Tibial nerve (tissue), 4 donors: ENCODE results near the gene ENOX1. TPM values are rescaled to one million over a fixed set of nuclear protein-coding genes. Genes with fewer than 3 reads are reported as not detected.

Experiments
- DNase-seq, 2 donors: peaks; one replicate each; pipeline ENCODE4 v3.0.0-alpha.2; 2019; ENCODE audit warnings: low spot score in 2 of 2
- H3K27ac ChIP-seq, 4 donors: fragments of 200-600 bp; sonication (generic) in 3 of 4; one replicate each; pipeline ENCODE4 v1.5.1; 2017 to 2019; ENCODE audit warnings: mild to moderate bottlenecking in 1 of 4
- H3K27me3 ChIP-seq, 2 donors: fragments of 200-600 bp; sonication (generic) in 1 of 2; one replicate each; pipeline versions ENCODE4 v1.5.1 to v1.6.0; 2017 to 2019
- H3K36me3 ChIP-seq, 3 donors: fragments of 200-600 bp; sonication (generic); one replicate each; pipeline ENCODE4 v1.5.1; 2018 to 2019
- H3K4me1 ChIP-seq, 4 donors: fragments of 200-600 bp; sonication (generic) in 3 of 4; one replicate each; pipeline ENCODE4 v1.5.1; 2017 to 2019
- H3K4me3 ChIP-seq, 4 donors: fragments of 200-600 bp; sonication (generic) in 3 of 4; one replicate each; pipeline ENCODE4 v1.5.1; 2017 to 2019; ENCODE audit warnings: mild to moderate bottlenecking in 1 of 4, moderate library complexity in 1 of 4
- H3K9me3 ChIP-seq, 4 donors: fragments of 200-600 bp; sonication (generic) in 3 of 4; one replicate each; pipeline ENCODE4 v1.5.1; 2017 to 2019
- CTCF ChIP-seq, 5 experiments: fragments of 200-600 bp in 3 of 5; fragments of 450-650 bp in 2 of 5; sonication (generic) in 3 of 5; IDR thresholded peaks; one replicate each; pipeline ENCODE4 v1.5.1; 2016 to 2019; ENCODE audit warnings: antibody characterized with exemption in 5 of 5, mild to moderate bottlenecking in 3 of 5, moderate library complexity in 2 of 5
- EP300 ChIP-seq, 2 donors: sonication (generic); formaldehyde crosslinking; IDR thresholded peaks; one replicate each; pipeline ENCODE4 v1.6.1; 2017; ENCODE audit warnings: antibody characterized with exemption in 2 of 2, mild to moderate bottlenecking in 1 of 2
- POLR2A ChIP-seq, 2 donors: fragments of 450-650 bp; IDR thresholded peaks; one replicate each; pipeline ENCODE4 v1.6.1; 2017; ENCODE audit warnings: antibody characterized with exemption in 2 of 2, mild to moderate bottlenecking in 2 of 2, moderate library complexity in 2 of 2
- WGBS, 2 donors: methylation state at CpG; one replicate each; pipeline ENCODE4 v1.1.5; 2018; 5-methylcytosine and 5-hydroxymethylcytosine counted together
- total RNA-seq, 4 donors: library from RNA; depleted of rRNA; stranded (reverse); fragments of >200 nt; gene quantifications; one replicate each; pipeline ENCODE4 v1.1.0, GENCODE V29; 2016

Gene ENOX1
- total RNA-seq, 4 donors from 2014 or later = 2.6 to 8.2 (median 4.6) TPM

- Histone ChIP-seq H3K27me3 (no peaks in the 10 kb centered on the region), H3K4me1 (peaks cover 0 to 10% (median 2%) of the 10 kb centered on the region in 4 donors), H3K27ac (no peak overlapping the region), H3K9me3 (no peaks in the 10 kb centered on the region), H3K4me3 (no peak overlapping the region), H3K36me3 (no peaks in the 10 kb centered on the region)
- TF ChIP-seq EP300 (IDR thresholded peaks at IDR 0.05) = no peak
- TF ChIP-seq POLR2A (IDR thresholded peaks at IDR 0.05) = no peak
- TF ChIP-seq CTCF (IDR thresholded peaks at IDR 0.05) = no peak
- WGBS, 2 donors = 79 to 85% methylated on average over 1 of the region's 1 CpG
- no peak for DNase-seq
Observed at GRCh38 chr13:43669101-43669500, 117.7 kb downstream of the ENOX1 start.

- Histone ChIP-seq H3K36me3 (no peaks in the 10 kb centered on the region), H3K9me3 (no peaks in the 10 kb centered on the region), H3K27me3 (no peaks in the 10 kb centered on the region), H3K4me1 (peaks cover 0 to 17% (median 4%) of the 10 kb centered on the region in 4 donors), H3K27ac (no peak overlapping the region), H3K4me3 (no peak overlapping the region)
- DNase-seq = no peak
- TF ChIP-seq POLR2A (IDR thresholded peaks at IDR 0.05) (no peak), EP300 (IDR thresholded peaks at IDR 0.05) (no peak), CTCF (IDR thresholded peaks at IDR 0.05) (no peak)
- 94 to 95% methylated on average over 2 of the region's 2 CpGs for WGBS, 2 donors
Observed at GRCh38 chr13:43666403-43666802, 120.4 kb downstream of the ENOX1 start.

GRCh38 chr13:43665388-43665787 is 121.4 kb downstream of the ENOX1 start:
- Histone ChIP-seq H3K4me1 (peaks cover 0 to 17% (median 4%) of the 10 kb centered on the region in 4 donors), H3K4me3 (no peak overlapping the region), H3K9me3 (no peaks in the 10 kb centered on the region), H3K27me3 (no peaks in the 10 kb centered on the region), H3K27ac (no peak overlapping the region), H3K36me3 (no peaks in the 10 kb centered on the region)
- 84 to 87% methylated on average over 6 of the region's 6 CpGs for WGBS, 2 donors
- TF ChIP-seq EP300 (IDR thresholded peaks at IDR 0.05) = no peak
- no peak for TF ChIP-seq CTCF (IDR thresholded peaks at IDR 0.05)
- no peak for TF ChIP-seq POLR2A (IDR thresholded peaks at IDR 0.05)
- DNase-seq = no peak

- 26 to 40% methylated on average over 1 of the region's 1 CpG for WGBS, 2 donors
- Histone ChIP-seq H3K9me3 (no peaks in the 10 kb centered on the region), H3K27me3 (no peaks in the 10 kb centered on the region), H3K27ac (no peak overlapping the region), H3K36me3 (no peaks in the 10 kb centered on the region), H3K4me3 (no peak overlapping the region), H3K4me1 (peaks cover 0 to 17% (median 4%) of the 10 kb centered on the region in 4 donors)
- no peak for DNase-seq
- TF ChIP-seq EP300 (IDR thresholded peaks at IDR 0.05) (no peak), POLR2A (IDR thresholded peaks at IDR 0.05) (no peak), CTCF (IDR thresholded peaks at IDR 0.05) (no peak)
Observed at GRCh38 chr13:43664700-43665191, 122.0 kb downstream of the ENOX1 start.

GRCh38 chr13:43663474-43664090 is 123.2 kb downstream of the ENOX1 start:
- Histone ChIP-seq H3K36me3 (no peaks in the 10 kb centered on the region), H3K27ac (no peak overlapping the region), H3K27me3 (no peaks in the 10 kb centered on the region), H3K9me3 (no peaks in the 10 kb centered on the region), H3K4me1 (peaks cover 0 to 17% (median 4%) of the 10 kb centered on the region in 4 donors), H3K4me3 (no peak overlapping the region)
- TF ChIP-seq CTCF (IDR thresholded peaks at IDR 0.05) = no peak
- no peak for TF ChIP-seq POLR2A (IDR thresholded peaks at IDR 0.05)
- TF ChIP-seq EP300 (IDR thresholded peaks at IDR 0.05) = no peak
- 39 to 49% methylated on average over 3 of the region's 3 CpGs for WGBS, 2 donors
- no peak for DNase-seq
